GM13977 (cell line): ENCODE measurements around the gene UNC13D.

ENCODE experiments used
- DNase-seq: peaks from one replicate; pipeline ENCODE4 v3.0.0; 2012; ENCODE audit warnings: low spot score
- in situ Hi-C: fragments of 300-500 bp; cut with MboI; formaldehyde crosslinking; loops from one replicate; pipeline ENCODE4 v1.12.0; 2022; ENCODE audit warnings: low sequenced_read_pairs, low pct_unique_long_range_greater_than_20kb, mixed read lengths, inconsistent platforms; ENCODE audit not compliant: unreplicated experiment
- TF ChIP-seq, protein P1 (sequence below): IDR thresholded peaks from 2 replicates; pipeline ENCODE4 v1.5.1; 2012; ENCODE audit warnings: mild to moderate bottlenecking, control low read depth; ENCODE audit not compliant: insufficient read depth; ENCODE audit errors: extremely low read depth, missing control alignments

The UNC13D gene

DNA sequence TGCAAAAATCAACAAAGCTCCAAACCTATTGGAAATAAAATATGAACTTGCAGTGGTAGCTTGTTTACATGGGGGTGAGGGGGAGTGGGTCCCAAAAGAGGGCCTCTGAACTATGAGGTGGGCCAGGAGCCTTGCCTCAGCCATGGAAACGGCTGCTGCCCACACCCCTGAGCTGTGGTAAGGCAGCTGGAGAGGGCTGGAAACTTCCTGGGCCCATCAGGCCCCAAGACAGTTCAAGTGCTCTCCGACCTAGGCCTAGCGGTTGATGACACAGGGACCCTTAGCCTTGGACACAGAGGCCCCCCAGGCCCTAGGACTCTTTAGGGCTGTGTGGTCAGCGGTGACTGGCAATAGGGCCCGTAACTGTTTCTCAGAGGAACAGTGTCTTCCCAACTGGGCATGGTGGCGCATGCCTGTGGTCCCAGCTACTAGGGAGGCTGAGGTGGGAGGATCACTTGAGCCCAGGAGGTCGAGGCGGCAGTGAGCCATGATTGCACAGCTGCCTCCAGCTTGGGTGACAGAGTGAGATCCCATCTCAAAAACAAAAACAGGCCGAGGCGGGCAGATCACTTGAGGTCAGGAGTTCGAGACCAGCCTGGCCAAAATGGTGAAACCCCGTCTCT, 18.3 kb downstream of the UNC13D start:
- TF ChIP-seq, protein P1, sequence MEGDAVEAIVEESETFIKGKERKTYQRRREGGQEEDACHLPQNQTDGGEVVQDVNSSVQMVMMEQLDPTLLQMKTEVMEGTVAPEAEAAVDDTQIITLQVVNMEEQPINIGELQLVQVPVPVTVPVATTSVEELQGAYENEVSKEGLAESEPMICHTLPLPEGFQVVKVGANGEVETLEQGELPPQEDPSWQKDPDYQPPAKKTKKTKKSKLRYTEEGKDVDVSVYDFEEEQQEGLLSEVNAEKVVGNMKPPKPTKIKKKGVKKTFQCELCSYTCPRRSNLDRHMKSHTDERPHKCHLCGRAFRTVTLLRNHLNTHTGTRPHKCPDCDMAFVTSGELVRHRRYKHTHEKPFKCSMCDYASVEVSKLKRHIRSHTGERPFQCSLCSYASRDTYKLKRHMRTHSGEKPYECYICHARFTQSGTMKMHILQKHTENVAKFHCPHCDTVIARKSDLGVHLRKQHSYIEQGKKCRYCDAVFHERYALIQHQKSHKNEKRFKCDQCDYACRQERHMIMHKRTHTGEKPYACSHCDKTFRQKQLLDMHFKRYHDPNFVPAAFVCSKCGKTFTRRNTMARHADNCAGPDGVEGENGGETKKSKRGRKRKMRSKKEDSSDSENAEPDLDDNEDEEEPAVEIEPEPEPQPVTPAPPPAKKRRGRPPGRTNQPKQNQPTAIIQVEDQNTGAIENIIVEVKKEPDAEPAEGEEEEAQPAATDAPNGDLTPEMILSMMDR: no peak
- no peak for DNase-seq
- in situ Hi-C loops: no loop called here

DNA sequence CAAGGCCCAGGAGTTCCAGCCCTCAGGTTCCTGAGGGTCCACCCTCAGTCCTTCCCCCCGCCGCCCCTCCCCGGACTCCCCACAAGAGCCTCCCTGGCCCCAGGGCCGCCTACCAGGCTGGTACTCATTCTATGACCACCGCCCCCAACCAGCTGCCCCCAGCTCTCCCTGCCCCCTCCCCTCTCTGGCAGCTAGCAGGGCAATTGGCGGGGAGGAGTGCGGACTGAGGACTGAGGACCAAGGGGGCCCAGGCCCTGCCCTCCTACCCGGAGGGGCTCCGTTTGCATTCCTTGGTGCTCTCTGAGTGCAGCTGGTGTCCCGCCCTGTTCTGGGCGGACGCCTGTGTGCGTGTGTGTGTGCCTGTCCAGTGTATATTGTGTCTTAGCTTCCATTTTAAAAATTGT, 19.1 kb downstream of the UNC13D start:
- in situ Hi-C loops: no loop called here
- TF ChIP-seq, protein P1: no peak
- no peak for DNase-seq

DNA sequence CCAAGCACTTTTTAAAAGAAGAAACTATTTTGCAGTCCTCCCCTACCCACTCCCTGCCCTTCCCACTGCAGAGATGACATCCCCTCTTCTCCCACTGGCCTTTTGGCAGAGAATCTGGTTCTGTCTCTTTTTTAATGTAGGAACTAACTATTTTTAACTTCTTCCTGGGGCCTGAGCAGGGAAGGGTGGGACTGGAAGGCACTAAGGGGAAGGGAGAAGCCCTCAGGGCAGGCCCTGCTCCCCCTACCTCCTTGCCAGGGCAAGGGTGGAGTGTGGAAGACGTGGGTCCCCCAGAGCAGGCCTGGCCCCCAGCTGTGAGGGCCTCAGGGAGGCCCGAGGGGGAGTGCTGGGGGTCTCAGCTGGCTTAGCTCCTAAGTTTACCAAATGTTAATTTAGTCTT, 19.5 kb downstream of the UNC13D start:
- TF ChIP-seq, protein P1: no peak

DNA sequence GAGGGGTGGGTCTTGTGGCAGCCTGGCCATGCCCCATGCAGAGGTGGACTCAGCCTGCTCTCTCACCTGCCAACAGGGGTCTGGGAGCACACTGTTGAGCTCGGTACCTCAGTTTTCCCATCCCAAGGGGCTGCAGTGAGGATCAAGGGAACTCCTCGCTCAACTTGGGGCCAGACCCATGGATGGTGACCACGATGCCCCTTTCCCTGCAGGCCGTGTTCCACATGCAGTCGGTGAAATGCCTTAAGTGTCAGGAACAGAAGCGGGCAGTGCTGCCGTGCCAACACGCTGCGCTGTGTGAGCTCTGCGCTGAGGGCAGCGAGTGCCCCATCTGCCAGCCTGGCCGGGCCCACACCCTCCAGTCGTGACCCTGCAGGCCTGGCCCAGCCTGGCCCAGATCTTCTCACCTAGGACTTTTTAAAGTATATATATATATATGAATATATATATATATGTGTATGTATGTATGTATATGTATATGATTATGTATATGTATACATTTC, 20.1 kb downstream of the UNC13D start:
- TF ChIP-seq, protein P1: no peak
- in situ Hi-C loops: no loop called here
- DNase-seq: no peak

More for the DNA sequence above, 19.5 kb downstream of the UNC13D start:
- no peak for DNase-seq
- in situ Hi-C loops: no loop called here

DNA sequence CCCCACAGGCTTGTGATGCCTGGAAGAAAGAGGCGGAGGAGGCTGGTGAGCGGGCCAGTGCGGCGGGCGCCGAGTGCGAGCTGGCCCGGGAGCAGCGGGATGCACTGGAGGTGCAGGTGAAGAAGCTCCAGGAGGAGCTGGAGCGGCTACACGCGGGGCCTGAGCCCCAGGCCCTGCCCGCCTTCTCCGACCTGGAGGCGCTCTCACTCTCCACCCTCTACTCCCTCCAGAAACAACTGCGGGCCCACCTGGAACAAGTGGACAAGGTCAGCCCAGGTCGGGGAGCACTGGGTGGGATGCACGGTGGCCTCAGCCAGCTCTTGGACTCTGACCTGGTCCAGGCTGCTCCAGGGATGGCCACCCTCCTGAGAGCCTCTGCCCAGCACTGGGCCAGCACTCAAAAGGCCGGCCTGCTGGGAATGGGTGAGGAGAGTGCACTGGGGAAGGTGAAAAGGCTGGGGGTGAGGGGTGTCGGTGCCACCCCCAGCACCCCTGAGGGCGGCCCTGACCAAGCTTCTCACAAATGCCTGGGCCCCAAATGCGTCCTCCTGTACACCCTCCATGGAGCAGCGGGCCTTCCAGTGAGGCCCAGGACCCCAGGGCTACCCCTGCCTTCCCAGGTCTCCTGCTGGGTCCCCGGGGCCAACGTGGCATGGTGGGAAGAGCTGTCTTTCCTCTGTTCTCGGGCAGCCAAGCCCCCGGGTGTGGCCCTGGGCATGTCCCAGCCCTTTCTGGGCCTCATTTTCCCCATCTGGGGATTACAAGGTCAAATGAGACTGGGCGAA, 20.8 kb downstream of the UNC13D start:
- TF ChIP-seq, protein P1: no peak
- in situ Hi-C loops: no loop called here
- no peak for DNase-seq

DNA sequence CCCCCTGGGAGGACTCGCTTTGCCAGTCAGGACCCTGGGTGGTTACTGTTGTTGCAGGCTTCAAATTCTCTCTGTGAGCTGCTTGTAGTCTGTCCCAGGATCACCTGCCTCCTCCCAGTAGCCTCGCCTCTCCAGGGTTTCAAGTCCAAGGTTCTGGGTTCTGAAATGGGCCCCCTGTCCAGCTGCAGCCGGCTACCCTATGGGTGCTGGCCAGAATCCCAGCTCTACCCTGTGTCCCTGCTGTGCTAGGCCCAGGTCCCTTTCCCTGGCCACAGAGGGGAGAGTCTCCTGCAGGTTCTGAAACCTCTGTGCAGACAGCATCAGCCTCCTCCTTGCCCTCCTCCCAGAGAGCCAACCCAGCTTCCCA, 21.4 kb downstream of the UNC13D start:
- TF ChIP-seq, protein P1: no peak
- no peak for DNase-seq
- in situ Hi-C loops: no loop called here
